HG03095 (cell line): ENCODE results near the gene CFAP57.
A peak's percentile ranks its signal among the peaks of the same experiment; 100 is the strongest.

ENCODE experiments used
- ATAC-seq: cut with Tn5 transposase; IDR thresholded peaks from one replicate; pipeline ENCODE4 v1.9.1; 2021; ENCODE audit warnings: moderate library complexity; ENCODE audit not compliant: unreplicated experiment

CFAP57 gene

DNA sequence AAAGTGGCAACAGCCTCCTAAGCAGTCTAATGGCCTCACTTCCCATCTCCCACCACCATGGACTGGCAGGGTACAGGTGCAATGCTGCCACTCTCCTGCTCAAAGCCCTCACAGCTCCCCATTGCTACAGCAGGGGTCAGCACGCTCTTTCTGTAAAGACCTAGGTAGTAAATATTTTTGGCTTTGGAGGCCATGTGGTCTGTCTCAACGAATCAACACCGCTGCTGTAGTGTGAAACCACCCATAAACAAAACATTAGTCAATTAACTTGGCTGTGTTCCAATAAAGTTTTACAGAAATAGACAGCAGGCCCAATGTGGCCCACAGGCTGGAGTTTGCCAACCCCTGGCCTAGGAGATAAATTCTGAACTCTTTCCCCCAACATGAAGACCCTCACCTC is 53.0 kb downstream of the CFAP57 start:
- ATAC-seq, result no peak

DNA sequence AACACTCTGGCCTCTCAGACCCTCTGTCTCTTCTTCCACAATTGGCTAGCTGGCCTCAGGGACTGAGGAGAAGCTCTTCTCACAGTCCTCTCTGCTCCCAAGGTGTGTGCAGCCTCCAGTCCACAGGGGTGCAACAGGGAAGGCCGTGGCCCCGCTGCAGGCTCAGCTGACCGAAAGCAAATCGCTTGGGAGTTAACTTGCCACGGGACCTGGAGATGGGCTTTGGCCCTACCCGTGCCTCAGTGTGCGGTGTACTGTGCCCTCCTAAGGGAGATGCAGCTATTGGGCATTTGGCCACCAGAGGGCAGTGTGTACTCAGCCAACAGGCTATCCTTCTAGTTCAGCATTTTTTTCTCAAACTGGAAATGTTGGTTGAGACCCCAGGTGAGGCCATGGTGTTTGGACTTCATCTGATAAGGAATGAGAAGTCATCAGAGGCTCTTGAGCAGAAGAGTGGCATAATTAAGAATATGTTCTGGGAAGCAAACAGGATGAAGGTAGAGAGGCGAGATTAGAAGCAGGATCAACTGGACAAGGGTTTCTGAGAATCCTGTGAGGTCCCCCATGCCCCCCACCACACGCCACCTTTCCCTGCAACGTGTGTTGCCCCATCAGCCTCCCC is 55.1 kb downstream of the CFAP57 start:
- ATAC-seq, result no peak

DNA sequence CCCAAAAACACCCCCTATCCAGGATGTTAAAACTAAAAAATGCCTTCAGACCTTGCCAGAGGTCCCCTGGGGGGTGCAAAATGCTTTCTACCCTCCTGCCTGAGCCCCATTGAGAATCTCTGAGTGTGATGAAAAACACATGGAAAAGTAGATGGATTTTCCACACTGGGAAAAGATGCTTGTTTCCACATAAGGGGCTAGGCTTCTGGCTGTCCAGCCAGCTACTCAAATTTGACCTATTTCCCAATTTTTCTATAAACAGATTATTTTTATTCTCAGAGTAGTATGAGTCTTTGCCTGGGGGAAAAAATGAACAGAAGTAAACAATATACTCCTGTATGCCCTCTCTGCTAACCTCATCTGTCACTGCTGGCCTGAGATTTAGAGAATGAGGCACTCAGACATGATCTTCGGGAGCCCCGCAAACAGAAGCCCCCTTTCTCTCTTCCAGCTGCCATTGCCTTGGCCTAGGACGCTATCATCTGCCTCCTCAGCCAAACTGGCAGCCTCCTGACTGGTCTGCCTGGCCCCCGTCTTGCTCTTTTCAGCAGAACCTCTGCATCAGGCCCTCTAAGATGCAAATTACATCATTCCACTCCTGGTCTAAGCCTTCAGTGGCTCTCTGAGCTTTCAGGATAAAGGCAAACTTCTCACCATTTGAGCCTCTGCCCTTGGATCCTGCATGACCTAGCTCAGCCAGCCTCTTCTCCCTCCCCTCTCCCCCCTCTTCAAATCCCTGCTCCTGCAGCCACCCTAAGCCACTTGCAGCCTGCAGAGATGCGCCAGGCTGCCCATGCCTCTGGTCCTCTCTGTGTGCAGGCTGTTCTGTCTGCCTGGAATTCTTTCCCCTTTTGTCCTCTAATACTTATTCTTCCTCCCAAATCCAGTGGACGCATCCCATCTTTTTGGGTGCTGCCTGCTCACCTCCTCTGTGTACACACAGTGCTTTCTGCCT is 58.0 kb downstream of the CFAP57 start:
- no peak for ATAC-seq

DNA sequence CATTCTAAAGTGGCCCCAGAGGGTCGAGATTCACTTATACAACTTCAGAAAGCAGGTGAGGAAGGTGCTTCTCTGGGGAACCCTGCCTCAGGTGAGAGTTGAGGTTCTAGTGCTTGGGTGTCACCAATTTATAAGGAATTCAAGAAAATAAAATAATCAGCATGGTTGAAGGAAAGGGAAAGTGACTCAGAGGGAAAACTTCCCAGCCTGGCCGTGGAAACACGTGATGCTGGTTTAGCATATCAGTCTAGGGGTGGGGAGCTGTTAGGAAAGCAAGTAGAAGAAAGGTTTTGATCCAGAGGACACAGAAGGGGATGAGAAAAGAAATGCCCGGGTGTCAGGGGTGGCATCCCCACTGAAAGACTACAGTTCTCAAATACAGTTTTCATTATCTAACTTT is 59.9 kb downstream of the CFAP57 start:
- ATAC-seq, result no peak

GRCh38 chr1:43232482-43232881 is 60.4 kb downstream of the CFAP57 start:
- ATAC-seq, result no peak

DNA sequence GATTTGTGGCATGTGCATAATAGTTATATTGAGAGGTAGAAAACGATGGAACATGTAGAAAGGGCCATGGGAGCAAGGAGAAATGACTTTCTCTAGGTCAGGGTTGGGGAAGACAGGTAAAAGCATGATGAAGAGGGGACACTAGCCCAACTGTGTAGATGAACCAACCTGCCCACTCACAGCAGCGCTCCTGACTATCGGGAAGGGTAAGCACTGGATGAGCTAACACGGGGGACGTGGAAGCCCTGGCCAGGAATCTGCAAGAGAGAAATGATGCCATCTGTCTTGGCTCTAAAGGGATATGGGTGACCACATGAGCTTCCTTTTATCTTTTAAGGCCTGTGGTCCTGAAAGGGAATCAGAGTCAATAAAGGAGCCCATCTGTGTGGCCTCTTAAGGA is 61.5 kb downstream of the CFAP57 start:
- no peak for ATAC-seq

GRCh38 chr1:43234267-43234666 is 62.1 kb downstream of the CFAP57 start:
- no peak for ATAC-seq

DNA sequence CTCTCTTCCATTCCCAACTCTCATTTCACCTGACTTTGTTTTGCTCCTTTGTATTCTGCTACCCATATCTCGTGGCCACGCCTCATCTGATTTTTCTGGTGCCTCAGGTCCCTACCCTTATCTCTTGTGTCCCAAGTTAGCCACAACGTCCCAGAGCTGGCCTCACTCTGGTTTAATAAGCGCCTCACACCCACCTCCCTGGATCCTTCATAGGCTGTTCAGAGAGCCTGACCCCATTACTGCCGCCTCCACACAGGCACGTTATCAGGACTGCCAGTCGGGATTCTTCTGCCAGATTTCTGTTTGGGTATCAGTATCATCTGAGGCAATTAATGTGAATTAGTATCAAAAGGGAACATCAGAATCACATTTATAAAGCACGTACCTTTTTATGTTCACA is 62.9 kb downstream of the CFAP57 start:
- no peak for ATAC-seq

DNA sequence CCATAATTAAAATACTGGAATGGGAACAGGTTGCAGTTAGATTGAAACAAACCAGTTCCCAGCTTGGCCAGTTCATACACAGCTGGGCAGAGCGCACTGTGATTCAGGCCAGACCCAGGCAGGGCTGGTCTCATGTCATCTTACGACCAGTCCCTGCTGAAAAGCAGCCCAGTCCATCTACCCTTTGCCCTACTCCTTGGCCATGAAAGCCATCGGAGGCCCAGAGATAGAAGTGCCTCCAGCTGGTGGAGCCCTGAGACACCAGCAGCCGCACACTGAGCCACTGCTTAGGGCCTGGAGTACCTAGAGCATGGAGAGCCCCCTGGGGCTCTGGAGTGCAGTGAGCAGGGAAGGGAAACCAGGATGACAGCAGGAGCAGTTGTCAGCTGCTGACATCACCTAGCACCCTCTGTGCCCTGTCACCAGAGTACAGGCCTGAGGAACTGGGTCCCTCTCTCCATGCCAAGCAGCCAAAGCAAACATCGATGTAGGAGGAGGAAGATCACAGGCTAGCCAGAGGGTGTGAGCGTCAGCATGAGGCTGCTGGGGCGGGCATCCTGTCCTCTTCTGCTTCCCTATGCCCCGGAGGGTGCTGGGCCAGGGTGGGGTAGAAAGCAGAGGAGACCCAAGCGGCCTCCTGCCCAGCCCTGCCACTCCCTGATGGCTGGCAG is 63.5 kb downstream of the CFAP57 start:
- ATAC-seq, result no peak

DNA sequence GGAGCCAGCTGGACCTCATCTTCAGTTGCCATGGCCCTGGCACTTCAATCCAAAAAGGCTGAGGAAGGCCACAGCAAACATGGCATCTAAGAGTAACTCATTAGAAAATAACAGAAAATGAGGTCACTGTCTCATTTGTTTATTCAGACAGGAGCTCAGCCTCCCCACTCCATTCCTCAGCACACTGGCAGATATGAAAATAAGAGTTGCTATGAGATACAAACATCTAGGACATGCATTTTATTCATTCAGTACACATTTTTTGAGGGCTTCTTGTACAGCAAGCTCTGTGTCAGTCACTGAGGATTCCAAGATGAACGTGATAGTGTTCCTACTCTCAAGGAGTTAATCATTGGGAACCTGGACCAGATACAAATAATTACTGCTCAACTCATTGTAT is 65.0 kb downstream of the CFAP57 start:
- no peak for ATAC-seq

DNA sequence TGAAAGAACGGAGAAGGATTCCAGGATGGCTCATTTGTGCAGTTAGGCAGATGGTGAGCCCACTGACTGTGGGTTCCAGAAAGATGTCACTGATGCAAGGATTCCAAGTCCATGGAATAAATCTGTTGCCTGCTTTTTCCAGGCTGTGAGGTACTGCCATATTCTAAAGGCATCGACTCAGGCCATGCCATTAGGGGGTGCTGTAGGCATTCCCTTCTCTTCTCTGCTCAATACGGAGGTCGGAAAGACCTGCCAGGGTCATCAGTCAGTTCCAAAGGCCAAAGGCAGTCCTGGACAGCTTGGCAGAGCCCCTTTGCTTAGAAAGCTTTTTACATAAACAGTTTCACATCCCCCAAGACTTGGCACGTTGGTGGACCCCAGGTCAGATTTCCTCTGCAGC is 66.0 kb downstream of the CFAP57 start:
- ATAC-seq, result no peak

GRCh38 chr1:43238991-43239469 is 66.9 kb downstream of the CFAP57 start:
- ATAC-seq, result peak; percentile 26

GRCh38 chr1:43239484-43239883 is 67.4 kb downstream of the CFAP57 start:
- peak; percentile 70 for ATAC-seq

- ATAC-seq, result no peak
Observed at GRCh38 chr1:43241413-43241836, 69.3 kb downstream of the CFAP57 start.

DNA sequence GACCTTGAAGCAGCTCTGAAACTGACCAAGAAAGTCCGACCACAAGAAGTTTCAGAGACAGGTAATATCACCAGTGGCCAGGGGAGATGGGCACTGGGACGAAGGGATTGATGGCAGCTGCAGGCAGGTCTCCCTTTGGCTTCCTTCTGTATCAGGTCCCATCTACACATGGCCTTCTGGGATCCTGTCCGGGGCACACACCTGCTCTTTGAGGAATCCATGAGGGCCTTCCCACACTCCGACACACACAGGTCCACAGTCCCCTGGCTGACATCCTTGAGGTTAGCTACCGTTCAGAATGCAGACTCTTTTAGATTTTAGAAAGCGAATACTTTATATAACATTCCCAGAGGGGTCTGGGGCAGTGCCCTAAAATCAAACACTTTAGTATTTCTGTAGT is 71.2 kb downstream of the CFAP57 start:
- ATAC-seq, result no peak

DNA sequence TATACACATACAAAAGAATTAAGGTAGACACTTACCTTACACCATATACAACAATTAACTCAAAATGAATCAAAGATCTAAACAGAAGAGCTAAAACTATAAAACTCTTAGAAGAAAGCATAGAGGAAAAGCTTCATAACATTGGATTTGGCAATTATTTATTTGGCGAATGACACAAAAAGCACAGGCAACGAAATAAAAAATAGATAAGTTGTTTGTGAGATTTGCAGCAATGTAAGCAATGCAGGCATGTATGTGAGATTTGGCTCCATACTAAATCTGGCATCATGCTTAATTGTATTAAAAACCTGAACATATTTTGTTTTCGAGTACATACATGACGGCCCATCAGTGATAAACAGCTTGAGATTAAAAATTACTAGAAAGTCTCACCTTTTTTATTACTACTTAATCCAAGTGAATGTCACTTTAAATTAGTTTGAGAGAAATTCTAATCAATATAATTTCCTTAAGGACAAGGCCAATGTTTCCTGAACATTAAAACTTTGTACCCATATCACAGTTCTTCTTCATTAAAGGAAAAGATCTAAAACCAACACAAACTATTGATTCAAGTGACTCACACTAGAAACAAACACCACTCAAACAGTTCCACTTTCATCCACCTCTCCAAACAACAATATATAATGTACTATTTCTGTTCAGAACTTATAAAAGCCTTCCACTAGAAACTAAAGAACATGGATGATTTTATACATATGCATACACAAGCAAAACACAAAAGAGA is 74.5 kb downstream of the CFAP57 start:
- no peak for ATAC-seq

GRCh38 chr1:43247256-43247921 is 75.3 kb downstream of the CFAP57 start:
- no peak for ATAC-seq

DNA sequence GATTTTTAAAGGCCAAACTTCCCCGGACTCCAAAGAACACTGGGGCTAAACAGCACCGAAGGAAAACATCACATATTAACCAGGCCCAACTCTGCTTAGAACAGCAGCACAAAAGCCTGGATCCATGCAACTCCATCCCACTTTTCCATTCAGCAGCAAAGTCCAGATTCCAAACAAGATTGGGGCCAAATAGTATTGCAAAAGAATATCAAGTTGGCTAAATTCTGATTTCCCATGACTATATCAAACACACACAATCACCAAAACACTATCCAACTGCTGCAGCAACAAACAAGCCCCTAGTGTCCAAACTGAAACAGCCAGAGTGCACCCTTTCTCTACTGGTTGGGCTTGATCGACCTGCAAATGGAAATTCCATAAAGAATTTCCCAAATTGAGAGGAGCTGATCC is 78.2 kb downstream of the CFAP57 start:
- ATAC-seq, result no peak

DNA sequence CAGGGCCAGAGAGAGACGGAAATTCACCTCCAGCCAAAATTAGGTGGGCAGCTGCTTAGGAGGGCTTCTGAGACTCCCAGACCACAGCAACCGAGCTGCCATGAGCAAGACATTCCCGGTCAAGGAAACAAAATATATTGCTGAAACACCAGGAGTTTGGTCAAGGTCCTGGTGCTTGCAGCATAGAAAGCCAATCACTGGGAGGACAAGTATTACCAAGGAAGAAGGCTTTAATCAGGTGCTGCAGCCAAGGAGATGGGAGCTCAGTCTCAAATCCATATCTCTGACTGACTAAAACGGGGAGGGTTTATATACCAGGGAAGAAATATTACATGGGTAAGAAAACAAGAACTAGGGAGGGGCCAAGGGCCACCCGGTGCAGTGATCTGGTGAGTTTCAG is 78.9 kb downstream of the CFAP57 start:
- ATAC-seq, result no peak

- no peak for ATAC-seq
Observed at GRCh38 chr1:43252225-43252624, 80.1 kb downstream of the CFAP57 start.
